GM19372 (cell line): Measurements from ENCODE around the gene NFKBIZ.
"Not testable (repeated sequence)": the region's sequence is repeated elsewhere in the genome, so short reads cannot be mapped to it uniquely, and the experiment has no call there.

Experiments
- ATAC-seq: cut with Tn5 transposase; IDR thresholded peaks from one replicate; pipeline ENCODE4 v1.9.1; 2021; ENCODE audit warnings: mild to moderate bottlenecking, low read depth, moderate library complexity; ENCODE audit not compliant: unreplicated experiment

Gene NFKBIZ

DNA sequence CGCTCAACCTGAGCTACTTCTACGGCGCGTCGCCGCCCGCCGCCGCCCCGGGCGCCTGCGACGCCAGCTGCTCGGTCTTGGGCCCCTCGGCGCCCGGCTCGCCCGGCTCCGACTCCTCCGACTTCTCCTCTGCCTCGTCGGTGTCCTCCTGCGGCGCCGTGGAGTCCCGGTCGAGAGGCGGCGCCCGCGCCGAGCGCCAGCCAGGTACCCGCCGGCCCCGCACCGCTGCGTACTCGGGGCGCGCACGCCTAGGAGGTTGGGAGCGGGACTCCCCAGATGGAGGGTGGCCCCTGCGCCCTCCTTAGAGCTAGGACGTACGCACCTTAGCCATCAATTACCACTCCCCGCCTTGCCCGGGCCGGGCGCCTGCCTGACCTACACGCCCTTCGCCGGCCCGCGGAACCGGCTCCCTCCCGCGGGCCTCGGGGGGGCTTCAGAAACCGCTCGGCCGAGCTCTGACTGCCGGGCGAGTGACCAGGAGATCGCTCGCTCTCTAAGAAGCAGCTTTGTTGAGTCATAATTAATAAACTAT lies 466 bp downstream of the NFKBIZ start:
- peak; percentile 29 for ATAC-seq

- no peak for ATAC-seq
Measured at GRCh38 chr3:101850246-101851051, 1.1 kb downstream of the NFKBIZ start.

GRCh38 chr3:101851072-101851770 lies 1.9 kb downstream of the NFKBIZ start:
- ATAC-seq, result no peak

GRCh38 chr3:101851850-101852714 lies 2.8 kb downstream of the NFKBIZ start:
- ATAC-seq, result no peak

DNA sequence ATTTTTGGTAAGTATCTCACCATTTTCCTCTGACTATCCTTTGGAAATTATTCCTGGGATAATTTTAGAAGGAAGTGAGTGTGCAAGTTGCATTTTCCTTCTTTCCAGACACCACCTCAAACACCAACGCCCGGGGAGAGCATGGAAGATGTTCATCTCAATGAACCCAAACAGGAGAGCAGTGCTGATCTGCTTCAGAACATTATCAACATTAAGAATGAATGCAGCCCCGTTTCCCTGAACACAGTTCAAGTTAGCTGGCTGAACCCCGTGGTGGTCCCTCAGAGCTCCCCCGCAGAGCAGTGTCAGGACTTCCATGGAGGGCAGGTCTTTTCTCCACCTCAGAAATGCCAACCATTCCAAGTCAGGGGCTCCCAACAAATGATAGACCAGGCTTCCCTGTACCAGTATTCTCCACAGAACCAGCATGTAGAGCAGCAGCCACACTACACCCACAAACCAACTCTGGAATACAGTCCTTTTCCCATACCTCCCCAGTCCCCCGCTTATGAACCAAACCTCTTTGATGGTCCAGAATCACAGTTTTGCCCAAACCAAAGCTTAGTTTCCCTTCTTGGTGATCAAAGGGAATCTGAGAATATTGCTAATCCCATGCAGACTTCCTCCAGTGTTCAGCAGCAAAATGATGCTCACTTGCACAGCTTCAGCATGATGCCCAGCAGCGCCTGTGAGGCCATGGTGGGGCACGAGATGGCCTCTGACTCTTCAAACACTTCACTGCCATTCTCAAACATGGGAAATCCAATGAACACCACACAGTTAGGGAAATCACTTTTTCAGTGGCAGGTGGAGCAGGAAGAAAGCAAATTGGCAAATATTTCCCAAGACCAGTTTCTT lies 3.9 kb downstream of the NFKBIZ start:
- no peak for ATAC-seq

DNA sequence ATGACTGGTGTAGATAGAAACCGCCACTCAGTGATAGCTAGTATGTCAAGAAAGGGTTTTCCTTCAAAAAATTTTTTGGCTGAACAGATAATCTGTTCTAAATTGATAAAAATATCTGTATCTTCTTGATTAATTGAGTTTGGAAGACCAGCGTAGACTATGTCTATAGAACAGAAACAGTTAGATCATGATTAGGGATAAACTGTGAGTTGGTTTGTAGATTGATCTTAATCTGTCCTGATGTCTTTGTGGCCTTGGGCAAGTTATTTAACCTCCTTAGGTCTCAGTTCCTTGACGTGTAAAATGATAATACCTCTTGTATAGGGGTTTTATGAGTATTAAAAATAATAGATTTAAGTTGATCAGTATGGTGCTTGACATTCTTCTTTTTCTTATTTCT lies 4.7 kb downstream of the NFKBIZ start:
- no peak for ATAC-seq

DNA sequence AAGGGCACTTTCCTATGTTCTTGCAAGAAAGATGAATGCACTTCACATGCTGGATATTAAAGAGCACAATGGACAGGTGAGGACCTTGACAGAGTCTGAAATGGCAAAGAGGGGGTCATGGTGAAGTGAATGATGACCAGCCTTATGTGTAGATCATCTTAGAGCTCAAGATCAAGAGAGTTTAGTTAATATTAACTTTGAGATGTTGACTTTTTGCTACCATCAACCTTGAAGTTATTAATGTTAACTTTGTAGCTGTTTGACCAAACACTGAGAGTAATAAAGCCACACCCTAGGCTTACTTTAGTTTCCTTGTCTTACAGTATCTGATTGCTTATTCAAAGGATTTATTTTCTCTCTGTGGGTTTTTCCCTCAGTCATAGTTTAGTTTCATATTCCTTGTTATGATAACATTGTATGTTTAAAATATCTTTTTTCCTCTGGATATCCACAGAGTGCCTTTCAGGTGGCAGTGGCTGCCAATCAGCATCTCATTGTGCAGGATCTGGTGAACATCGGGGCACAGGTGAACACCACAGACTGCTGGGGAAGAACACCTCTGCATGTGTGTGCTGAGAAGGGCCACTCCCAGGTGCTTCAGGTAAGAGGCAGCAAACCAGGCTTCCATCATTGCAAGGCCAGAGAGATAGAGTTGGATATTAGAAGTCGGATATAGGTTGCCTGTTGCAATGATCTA lies 5.4 kb downstream of the NFKBIZ start:
- no peak for ATAC-seq

DNA sequence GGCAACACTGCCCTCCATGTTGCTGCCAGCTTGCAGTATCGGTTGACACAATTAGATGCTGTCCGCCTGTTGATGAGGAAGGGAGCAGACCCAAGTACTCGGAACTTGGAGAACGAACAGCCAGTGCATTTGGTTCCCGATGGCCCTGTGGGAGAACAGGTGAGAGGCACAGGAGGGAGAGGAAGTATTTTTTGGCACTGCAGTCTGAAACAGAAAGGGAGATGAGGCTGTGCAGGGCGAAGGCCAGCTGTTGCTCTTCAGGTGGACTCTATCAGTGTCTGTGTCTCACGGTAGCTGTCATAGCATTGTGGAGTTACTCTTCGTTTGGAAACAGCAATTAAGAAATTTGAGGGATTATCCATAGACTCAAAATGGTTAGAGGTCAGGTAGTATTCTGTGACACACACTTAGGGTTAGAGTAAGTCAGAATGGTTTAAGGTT lies 8.0 kb downstream of the NFKBIZ start:
- no peak for ATAC-seq

GRCh38 chr3:101858464-101859030 lies 9.2 kb downstream of the NFKBIZ start:
- no peak for ATAC-seq

GRCh38 chr3:101859882-101860448 lies 10.7 kb downstream of the NFKBIZ start:
- no peak for ATAC-seq

DNA sequence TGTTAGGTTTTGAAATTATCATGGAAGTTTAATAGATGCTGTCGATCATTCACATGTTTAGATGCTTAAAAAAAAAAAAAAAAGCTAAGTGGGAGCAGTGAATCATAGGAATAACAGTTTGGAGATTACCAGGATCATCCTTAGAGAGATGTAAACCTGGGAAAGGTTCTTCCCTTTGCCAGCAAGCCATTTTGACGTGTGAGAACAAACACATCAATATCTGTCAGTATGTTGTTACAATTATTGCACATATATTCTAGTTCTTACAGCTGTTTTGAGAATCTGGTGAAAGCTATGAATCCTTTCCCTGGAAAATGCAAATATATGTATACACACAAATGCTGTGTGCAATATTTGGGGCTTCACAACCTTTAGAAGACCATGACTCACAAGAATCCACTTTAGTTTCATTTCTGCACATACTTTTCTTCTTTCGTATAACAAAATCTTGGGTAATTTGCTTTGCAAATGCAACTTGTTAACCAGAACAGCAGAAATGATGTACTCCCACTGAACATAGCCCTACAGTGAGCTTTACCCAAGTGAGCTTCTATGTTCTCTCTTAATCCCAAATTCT lies 12.0 kb downstream of the NFKBIZ start:
- ATAC-seq, result no peak

- ATAC-seq, result no peak
Measured at GRCh38 chr3:101861789-101862415, 12.6 kb downstream of the NFKBIZ start.

GRCh38 chr3:101862416-101863165 lies 13.3 kb downstream of the NFKBIZ start:
- no peak for ATAC-seq

DNA sequence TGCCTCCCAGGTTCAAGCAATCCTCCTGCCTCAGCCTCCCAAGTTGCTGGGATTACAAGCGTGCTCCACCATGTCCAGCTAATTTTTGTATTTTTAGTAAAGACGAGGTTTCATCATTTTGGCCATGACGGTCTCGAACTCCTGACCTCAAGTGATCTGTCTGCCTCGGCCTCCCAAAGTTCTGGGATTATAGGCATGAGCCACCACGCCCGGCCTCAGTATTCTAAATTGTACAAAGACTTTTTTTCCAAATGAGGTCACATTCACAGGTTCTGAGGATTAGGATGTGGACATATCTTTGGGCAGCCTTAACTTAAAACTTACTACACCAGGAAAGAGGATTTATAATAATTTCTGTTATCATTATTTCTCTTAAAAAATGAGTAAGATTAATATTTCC lies 15.6 kb downstream of the NFKBIZ start:
- ATAC-seq, result not testable (repeated sequence)

DNA sequence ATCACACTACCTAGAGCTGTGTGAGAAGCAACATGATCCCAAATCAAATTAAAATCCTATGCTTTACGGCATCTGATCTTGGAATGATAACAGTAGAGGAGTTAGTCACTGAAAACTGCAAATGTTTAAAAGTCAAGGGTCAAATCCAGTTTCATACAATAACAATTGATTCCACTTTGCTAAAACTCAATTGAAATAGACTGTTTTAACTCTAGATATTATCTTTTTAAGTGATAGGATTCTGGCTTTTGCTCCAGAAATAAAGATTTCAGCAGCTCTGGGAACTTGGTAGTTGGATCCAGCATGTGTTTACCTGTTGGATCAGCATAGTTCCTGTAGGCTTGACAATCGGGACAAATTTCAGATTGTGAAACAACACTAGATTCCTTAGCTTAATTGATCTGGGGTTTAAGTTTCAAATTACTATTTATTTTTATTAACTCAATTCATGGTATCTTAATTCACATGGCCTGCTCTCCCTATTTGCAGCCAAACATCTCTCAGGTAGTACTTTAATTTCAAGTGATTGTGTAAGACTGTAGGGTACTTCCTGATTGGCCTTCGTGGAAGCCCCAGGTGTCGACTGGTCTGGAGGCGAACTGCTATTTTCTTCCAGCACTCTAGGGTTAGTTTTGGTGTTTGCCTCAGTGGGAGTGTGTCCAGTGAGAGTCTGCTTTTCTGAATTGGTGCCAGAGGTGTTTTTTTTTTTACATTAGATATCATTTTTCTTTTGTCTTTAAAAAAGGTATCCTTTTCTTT lies 16.6 kb downstream of the NFKBIZ start:
- no peak for ATAC-seq

- no peak for ATAC-seq
Measured at GRCh38 chr3:101867511-101867910, 18.2 kb downstream of the NFKBIZ start.
